ENCODE measurements around the gene CIITA.
"Not testable (repeated sequence)": the region's sequence is repeated elsewhere in the genome, so short reads cannot be mapped to it uniquely, and the experiment has no call there.

Gene CIITA

DNA sequence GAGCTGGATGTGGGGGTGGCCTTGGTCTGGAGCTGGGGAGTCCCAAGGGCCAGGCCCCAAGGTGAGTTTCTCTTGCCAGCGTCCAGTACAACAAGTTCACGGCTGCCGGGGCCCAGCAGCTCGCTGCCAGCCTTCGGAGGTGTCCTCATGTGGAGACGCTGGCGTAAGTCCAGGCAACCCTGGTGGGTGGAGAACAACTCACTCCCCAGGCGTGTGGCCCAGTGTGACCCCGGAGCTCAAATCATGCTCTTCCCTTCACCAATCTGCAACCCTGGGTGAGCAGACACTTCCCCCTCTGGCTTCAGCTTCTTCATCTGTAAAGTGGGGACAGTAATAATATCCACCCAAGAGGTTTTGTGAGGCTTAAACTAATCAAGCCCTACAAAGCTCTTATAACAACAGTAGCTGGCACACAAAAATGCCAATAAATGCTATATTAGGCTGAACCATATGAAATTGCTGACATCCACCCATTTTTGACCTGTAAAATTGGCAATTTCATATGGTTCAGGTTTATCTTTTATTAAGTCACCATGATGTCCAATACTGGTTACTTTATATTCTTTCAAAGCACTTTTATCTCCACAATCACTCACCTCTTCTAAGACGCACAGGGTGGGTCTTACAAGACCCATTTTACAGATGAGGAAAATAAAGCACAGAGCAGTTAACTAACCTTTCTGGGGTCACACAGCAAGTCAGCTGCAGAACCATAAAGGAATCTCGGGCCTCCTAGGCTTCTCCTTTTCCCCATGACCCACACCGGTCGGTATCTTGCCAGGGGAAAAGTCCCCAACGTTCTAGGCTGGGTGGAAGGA lies 45.5 kb downstream of the CIITA start:
- no peak for DNase-seq

DNA sequence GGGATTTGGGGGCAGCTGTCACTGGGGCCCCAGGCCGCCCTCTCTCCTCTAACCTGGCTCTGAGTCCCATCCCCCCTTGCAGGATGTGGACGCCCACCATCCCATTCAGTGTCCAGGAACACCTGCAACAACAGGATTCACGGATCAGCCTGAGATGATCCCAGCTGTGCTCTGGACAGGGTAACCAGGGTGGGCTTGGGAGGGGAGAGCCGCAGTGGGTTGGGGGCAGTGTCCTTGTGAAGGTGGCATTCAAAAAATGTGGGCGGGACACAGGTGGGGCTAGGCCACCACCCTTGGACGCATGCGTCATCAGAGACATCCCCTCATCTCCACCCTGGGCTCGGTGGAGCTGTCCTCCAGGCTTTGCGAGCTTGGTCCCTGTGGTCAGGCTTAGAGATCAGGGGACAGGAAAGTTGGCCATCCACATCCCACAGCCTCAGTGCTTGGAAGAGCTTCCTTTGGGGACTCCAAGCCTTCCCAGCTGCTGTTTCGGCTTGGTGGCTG lies 46.2 kb downstream of the CIITA start:
- no peak for DNase-seq

DNA sequence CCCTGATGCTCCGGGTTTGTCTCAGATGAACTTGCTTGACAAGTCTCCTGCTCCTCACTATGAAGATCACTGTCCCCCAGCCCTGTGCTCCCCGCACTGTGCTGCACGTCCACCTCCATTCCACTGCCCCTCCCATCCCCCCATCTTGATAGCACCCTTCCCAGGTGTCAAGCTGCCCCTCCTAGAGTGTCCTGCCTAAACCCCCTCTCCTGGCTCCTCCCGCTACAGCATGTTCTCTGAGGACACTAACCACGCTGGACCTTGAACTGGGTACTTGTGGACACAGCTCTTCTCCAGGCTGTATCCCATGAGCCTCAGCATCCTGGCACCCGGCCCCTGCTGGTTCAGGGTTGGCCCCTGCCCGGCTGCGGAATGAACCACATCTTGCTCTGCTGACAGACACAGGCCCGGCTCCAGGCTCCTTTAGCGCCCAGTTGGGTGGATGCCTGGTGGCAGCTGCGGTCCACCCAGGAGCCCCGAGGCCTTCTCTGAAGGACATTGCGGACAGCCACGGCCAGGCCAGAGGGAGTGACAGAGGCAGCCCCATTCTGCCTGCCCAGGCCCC lies 46.7 kb downstream of the CIITA start:
- no peak for DNase-seq

DNA sequence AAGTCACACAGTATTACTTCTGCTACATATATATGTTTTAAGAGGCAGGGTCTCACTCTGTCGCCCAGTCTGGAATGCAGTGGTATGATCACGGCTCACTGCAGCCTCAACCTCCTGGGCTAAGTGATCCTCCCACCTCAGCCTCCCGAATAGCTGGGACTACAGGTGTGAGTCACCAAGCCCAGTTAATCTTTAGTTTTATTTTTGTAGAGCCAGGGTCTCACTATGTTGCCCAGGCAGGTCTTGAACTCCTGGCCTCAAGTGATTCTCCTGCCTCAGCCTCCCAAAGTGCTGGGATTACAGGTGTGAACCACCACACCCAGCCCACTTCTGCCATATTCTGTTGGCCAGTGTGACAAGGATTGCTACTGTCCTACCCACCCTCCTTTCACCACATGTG lies 48.3 kb downstream of the CIITA start:
- not testable (repeated sequence) for DNase-seq

DNA sequence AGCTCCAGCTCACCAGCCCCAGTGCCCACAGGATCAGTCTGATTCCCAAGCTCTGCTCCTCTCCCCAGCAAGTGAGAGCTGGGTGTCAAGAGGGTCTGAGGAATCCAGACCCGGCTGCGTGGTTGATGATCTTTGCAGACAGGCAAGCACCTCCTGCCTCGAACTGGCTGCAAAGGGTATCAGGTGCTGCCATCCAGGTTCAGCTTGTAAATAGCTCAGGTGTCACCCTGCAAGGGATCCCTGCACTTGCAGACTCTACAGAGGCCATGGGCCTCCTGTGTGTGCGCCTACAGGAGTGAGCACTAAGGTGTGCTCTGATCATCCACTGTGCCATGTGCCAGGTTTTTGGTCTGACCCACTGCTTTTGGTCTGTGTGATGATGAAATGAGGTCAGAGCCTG lies 49.1 kb downstream of the CIITA start:
- no peak for DNase-seq

DNA sequence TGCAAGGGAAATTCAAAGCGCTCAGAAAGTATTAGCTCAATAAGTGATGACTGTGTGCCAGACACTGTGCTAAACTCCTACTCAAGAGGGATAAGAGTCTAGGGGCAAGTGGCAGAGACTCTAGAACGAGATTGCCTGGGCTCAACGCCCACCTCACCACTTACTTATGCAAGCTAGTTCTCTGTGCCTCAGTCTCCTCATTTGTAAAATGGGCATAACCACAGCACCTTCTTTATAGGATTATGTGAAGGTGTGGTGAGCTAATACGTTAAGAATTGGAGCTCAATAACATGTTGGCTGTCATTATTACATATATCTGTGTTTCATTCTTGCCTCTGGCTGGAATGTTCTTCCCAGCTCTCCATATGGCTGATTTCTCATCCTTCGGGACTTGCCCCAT lies 49.9 kb downstream of the CIITA start:
- DNase-seq, result no peak

DNA sequence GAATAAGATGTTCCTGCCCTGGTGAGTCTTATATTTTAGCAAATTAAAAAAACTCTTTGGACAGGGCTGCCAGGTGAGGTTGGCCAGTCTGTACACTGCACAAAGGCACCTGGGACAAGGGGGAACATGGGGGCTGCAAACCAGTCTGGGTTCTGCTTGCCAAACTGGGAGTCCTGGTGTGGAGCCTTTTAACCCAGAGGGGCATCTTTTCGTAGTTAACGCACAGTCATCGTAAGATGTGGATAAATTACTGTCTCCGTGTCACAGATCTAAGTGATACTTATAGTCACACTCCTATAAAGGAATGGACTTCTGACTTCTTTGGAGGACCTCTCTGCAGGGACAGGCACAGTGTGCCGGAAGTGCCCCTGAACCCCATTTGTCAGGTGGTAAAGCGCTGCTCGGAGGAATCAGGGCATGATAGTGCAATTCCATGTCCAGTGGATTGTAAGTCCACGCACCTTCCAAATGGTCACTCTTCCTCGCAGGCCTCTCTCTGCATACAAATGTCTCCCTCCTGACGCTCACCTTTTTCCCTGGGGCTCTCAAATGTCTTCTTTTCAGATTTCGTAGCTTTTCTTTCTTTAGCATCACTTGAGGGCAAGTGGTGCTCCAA lies 50.6 kb downstream of the CIITA start:
- no peak for DNase-seq

DNA sequence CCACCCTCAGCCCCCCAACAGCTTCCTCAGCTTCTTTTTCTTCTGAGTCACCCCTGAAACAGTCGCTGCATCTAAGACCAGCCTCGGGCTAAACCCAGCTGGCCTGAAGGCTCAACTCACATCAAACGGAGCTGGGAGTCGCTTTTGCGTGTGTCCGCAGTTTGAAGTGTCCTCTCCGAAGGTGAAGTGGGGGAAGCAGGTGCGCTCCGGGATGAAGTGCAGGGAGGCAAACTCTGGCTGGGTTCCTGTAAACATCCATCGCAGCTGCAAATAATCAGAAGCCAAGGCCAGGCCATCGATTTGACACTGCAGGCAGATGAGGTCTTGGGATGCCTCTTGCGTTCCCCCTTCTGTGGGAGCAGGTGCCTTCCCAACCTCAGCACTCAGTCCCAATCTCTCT lies 52.1 kb downstream of the CIITA start:
- peak in 1 of 2 experiments; percentile 36 for DNase-seq

DNA sequence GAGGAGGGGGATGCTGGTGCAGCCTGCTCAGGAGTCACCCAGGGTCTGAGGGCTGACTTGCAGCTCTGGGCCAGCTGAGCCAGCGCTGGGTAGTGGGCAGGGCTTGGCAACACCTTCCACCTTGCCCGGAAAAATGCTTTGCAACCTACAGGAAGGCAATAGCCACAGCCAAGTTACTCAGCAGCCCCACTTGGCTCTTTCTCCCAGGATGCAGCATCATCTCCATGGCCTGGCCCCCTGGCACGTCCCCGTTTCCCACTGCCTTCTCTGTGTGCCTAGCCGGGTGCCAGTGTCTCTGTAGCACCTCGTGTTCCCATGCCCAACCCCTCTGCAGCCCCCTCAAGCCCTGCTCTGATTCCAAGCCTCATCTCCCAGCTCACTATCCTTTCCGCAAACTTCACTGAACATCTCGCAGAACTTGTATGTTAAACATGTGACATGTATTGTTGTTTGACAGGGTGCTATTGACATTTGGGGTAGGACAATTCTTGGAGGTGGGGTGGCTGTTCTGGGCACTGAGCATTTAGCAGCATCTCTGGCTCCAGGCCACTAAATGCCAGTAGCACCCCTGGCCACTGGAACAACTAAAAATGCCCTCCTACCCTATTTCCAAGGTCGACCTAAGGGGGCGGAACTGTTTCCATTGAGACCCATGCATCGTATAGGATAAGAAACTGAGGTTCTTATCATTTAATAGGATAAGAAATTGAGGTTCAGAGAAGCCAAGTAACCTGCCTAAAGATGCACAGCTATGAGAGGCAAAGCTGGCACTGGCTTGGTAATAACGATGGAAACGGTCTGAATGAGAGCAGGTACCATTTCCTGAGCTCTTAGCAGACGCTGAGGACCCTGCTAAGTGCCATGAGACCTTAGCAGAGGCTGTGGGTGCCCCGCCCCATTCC lies 53.1 kb downstream of the CIITA start:
- no peak for DNase-seq

DNA sequence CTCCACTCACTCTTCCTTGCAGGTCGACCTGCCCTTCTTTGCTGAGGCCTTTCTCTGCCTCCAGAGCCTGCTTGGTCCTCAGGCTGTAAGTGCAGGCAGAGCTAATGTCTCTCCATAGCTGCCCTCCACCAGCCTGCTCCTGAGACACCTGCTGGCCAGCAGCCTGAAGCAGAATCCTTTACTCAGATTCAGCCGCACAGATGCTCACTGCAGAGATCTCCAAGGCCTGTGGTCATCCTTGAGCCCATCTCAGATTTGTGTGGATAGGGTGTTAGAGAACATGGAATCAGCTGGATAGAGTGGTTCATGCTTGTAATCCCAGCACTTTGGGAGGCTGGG lies 53.7 kb downstream of the CIITA start:
- DNase-seq, result peak in 1 of 2 experiments; percentile 12

DNA sequence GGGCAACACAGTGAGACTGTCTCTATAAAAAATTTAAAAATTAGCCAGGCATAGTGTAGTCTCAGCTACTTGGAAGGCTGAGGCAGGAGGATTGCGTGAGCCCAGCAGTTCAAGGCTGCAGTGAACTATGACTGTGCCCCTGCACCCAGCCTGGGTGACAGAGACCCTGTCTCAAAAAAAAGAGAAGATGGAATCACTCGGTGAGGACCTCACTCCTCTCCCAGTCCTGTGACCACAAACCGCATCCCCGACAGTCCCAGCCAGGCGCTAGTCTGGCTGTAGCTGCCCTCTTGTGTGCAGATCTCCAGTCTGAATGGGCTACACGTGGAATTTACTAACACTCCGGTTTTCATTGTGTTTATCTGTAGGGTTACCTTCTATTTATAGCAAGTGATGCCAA lies 54.1 kb downstream of the CIITA start:
- DNase-seq, result no peak

DNA sequence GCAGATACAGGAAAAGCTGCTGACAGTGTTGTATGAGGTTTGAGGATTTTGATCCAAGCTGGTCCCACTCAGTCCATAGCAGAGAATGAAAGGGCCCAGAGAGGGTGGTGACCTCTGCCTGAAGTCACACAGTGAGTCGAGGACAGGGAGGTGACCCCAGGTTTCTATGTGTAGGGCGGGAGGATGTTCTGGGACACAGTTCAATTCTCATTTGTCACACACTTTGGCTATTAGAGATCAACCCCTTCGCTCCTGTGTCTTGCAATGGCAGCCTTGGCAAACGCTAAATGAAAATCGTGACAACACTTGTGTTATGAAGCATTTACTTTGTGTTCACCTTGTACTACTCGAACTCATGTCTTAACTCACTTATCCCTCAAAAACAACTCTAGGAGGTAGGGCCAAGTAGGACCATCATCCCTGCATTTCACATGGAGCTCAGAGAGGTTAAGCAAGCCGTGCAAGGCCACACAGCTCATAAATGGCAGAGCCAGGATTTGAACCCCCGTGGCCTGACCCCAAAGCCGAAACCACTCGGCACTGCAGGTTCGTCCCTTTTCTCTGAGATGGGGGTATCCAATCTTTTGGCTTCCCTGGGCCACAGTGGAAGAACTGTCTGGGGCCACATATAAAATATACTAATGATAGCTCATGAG lies 55.1 kb downstream of the CIITA start:
- DNase-seq, result no peak

DNA sequence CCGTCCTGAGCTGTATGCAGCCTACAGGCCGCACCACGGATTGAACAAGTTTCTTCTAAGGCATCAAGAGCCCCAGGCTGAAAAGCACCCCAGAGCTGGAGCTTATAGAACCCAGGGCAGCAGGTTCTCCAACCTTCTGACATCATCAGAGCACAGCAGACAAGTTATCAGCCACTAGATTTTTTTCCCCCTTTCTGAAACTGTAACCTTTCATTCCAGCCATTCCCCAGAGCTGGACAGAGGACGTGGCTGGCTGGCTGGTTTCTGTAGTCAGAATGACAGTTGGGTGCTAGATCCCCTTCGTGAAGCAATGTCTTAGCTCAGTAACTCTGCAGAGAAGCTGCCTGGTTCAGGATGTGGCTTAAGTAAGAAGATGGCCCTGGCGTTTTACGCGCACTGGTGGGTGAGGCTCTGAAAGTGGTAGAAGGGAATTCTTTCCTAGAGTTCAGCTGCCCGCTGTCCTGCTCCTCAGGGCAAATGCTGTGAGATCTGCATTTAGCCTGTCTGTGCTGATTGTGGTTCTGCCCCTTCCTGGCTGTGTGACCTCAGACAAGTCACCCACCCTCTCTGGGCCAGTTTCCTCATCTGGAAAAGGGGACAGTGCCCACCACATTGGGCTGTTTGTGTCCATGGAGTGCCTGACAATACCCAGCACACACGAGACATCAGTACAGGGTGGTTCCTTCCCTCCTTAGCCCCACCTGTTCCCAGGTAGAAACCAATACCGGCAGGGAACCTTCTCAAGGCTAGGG lies 56.1 kb downstream of the CIITA start:
- no peak for DNase-seq

DNA sequence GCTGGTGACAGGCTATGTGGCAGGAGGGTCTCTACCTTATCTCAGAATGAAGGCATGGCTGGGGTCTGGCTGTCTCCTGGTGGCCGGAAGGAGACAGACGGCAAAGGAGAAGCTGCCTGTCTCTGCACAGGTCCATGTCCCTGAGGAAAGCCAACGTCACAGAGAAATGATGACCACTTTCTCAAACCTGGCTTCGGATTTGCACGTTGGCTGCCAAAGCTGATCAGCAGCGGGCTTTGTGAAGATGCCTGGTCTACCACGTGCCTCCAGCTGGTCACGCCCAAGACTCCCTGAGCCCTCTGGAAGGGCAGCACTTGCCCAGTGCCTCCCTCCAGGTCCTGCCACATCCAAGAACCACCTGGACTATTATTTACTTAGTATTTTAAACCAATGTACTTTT lies 56.9 kb downstream of the CIITA start:
- no peak for DNase-seq

DNA sequence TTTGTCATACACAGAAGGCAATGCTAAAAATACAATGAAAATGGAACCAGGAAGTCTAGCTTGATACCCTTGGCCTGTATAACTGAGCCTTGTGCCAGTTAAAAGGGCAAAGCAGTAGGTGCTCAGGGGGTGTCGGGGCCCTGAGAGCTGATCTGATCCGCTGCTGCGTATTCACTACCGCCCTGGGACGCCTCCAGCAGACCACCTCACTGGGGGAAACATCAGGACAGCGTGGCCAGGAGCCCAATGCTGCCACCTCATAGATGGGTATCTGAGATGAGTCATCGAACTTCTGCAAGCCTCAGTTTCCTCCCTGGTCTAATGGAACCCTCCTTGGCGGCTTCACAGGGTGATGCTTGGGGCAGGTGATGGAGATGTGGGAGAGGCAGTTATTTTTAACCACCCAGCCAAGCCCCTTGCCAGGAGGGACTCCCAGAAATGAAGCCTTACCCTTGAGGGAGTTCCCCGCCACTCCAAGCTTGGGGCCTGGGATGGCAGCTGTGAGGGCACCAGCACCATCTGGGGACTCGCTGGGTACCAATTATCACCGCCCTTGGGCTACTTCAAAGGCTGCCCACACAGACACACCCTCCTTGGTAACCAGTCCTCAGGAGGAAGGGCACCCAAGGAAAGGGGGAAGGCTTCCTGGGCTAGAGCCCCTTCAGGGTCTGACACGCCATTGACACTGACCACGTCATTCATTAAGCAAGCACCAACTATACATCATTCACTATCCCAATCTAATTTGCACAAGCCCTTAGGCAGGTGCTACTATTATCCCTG lies 57.5 kb downstream of the CIITA start:
- peak; percentile 29 to 40 for DNase-seq

DNA sequence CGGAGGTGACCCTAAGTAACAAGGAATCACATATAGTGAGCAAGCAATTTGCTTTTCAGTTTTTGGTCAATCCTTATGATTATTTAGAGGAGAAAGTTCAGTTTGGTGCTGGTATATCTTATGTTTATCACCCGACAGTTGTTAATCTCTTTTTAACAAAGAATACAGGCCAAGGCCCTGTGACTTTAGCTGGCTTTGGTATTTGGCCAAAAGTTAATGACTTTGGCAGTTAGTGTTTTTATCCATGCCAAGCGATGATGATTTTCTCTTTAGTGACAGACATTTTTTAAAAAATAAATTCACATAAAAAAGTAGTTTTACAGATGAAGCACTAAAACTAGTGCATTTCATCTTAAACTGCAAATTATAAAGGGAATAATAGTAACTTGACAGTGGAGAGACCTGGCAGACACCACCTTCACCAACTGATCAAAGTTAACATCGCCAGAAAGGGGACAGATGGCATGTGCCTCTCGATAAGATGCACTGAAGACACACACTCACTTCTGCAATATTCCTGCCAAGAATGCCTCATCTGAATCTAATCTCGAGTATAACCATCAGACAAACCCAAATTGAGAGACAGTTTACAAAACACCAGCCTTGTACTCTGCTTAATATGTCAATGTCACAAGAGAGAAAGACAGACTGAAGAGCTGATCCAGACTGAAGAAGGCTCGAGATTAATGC lies 58.4 kb downstream of the CIITA start:
- DNase-seq, result peak; percentile 47 to 83

DNA sequence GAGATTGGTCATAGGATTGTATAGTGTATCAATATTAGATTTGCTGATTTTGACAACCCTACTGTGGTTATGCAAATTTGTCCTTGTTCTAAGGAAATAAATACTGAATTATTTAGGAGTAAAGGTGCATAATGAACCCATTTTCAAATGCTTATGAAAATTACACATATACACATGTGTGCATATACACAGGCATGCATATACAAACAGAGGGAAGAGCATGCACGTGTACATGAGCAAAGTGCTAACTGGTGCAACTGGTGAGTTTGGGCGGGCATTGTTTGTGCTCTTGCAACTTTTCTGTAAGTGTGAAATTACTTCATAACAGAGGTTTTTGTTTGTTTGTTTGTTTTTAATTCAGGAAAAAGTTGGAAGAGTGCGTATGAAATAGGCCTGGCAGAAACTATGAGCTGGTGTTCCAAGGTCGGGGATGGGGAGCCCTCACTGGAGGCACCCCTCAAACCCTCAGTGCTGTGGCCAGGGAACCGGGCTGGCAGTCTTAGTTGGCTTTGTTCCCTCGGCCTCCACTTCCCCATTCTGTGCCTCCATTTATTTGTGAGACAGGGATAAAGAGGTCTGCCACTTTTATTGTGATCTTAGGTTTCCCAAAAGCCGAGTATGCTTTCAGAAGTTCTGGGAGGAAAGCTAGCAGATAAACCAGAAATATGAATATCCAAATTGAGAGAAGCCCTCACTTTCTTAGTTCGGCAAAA lies 59.4 kb downstream of the CIITA start:
- DNase-seq, result no peak

DNA sequence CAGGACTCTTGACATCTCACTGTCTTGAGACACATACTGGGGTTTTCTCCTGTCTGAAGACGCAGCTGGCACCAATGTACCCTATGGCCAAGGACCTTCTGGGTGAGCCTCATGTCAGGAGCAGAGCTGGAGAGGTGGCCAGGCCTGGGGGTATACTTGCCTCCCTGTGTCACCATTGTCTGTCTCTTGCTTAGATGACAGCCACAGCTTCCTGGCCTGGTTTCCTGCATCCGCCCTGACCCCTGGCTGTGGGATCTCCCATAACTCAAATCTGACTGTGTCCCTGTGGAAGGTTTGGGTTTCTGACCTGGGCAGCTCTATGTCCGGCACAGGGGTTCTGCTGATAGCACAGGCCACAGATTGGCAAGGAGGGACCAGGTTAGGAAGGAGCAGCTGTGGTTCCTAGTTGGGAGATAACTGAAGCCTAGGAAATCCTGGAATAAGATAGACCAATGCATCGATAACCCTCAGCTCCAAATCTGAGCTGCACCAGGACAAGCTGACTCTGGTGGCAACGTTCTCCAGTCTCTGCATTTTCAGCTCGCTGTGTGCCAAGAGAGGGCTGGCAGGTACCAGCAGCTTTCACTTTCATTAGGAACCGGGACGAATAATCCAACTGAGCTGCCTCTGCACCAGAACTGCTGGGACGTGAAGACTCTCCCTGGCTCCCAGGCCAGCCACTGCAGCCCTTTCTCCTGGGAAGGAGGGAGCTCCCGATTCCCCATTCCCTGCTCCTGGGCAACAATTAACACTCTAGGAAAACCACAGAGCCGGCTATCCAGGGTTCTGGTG lies 60.3 kb downstream of the CIITA start:
- no peak for DNase-seq

DNA sequence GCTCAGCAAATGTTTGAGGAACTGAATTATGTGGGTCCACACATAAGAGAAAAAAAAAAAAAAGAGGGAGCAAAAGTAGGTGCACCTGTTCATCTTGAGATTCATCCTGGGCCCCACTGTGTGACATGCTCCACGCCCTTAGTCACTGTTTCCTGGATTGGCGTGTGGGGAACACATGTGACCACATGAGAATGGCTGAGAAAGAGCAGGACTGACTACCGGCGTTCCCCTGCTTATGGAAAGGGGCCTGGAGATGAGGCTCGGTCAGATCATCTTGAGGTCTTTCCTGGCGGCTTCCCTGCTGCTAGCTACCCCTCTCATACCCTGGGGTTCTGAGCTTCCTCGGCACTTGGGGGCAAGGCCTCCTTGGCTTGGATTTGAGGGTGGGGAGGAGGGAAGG lies 61.3 kb downstream of the CIITA start:
- no peak for DNase-seq

All from NCI-H524 (cell line).